Hepatocyte (in vitro differentiated cells): ENCODE data around the gene NOL9. TPM values are rescaled to one million over a fixed set of nuclear protein-coding genes. Genes with fewer than 3 reads are reported as not detected.

Experiments
- DNase-seq: peaks from one replicate; pipeline ENCODE4 v3.0.0-alpha.2; 2016; ENCODE audit warnings: low spot score
- H2AFZ ChIP-seq: fragments of 200-600 bp; sonication (generic); 2 replicates; pipeline ENCODE4 v1.6.0; 2016; ENCODE audit warnings: antibody characterized with exemption, mild to moderate bottlenecking
- H3K27ac ChIP-seq: fragments of 200-600 bp; sonication (generic); 2 replicates; pipeline ENCODE4 v1.5.1; 2016; ENCODE audit warnings: mild to moderate bottlenecking
- H3K27me3 ChIP-seq: fragments of 200-600 bp; sonication (generic); 2 replicates; pipeline ENCODE4 v1.6.1; 2016
- H3K36me3 ChIP-seq: fragments of 200-600 bp; sonication (generic); replicated peaks from 2 replicates; pipeline ENCODE4 v1.5.1; 2016; ENCODE audit warnings: low read depth; ENCODE audit not compliant: insufficient read depth
- H3K4me1 ChIP-seq: fragments of 200-600 bp; sonication (generic); 2 replicates; pipeline ENCODE4 v1.5.1; 2016; ENCODE audit warnings: mild to moderate bottlenecking, moderate library complexity; ENCODE audit not compliant: insufficient read depth
- H3K4me2 ChIP-seq: fragments of 200-600 bp; sonication (generic); 2 replicates; pipeline ENCODE4 v1.6.0; 2016
- H3K4me3 ChIP-seq: fragments of 200-600 bp; sonication (generic); 2 replicates; pipeline ENCODE4 v1.5.1; 2016; ENCODE audit warnings: mild to moderate bottlenecking
- H3K79me2 ChIP-seq: fragments of 200-600 bp; sonication (generic); 2 replicates; pipeline ENCODE4 v1.6.0; 2017; ENCODE audit warnings: mild to moderate bottlenecking
- H3K9me2 ChIP-seq: fragments of 200-600 bp; sonication (generic); replicated peaks from 2 replicates; pipeline ENCODE4 v1.6.0; 2017; ENCODE audit warnings: mild to moderate bottlenecking; ENCODE audit not compliant: insufficient read depth
- H3K9me3 ChIP-seq: fragments of 200-600 bp; sonication (generic); 2 replicates; pipeline ENCODE4 v1.5.1; 2016; ENCODE audit warnings: low read depth, mild to moderate bottlenecking
- H4K20me1 ChIP-seq: fragments of 200-600 bp; sonication (generic); 2 replicates; pipeline ENCODE4 v1.6.0; 2016; ENCODE audit warnings: mild to moderate bottlenecking; ENCODE audit not compliant: insufficient read depth, poor library complexity, severe bottlenecking
- EZH2 ChIP-seq: fragments of 200-600 bp; sonication (generic); IDR thresholded peaks from 2 replicates; pipeline ENCODE4 v1.6.1; 2016; ENCODE audit warnings: antibody characterized with exemption, mild to moderate bottlenecking, borderline replicate concordance
- EZH2phosphoT487 ChIP-seq: fragments of 200-600 bp; sonication (generic); IDR thresholded peaks from one replicate; pipeline ENCODE4 v1.6.1; 2018; ENCODE audit warnings: antibody characterized with exemption, mild to moderate bottlenecking, low read depth, moderate library complexity; ENCODE audit not compliant: unreplicated experiment, severe bottlenecking
- WGBS: methylation state at CpG from one replicate; pipeline ENCODE4 v1.1.6; 2016; ENCODE audit warnings: low lambda C conversion rate; ENCODE audit errors: missing lambda C conversion rate; 5-methylcytosine and 5-hydroxymethylcytosine counted together
- polyA plus RNA-seq: library from polyadenylated mRNA; unstranded; fragments of >200 nt; fragmentation: Nextera tagmentation; extraction: Ambion mirVana; gene quantifications from 2 replicates; pipeline ENCODE4 v1.2.1, GENCODE V29; 2016
- total RNA-seq: library from RNA; depleted of rRNA; stranded (reverse); fragments of >200 nt; gene quantifications from 2 replicates; pipeline ENCODE4 v1.2.3, GENCODE V29; 2014
- TF ChIP-seq, protein P1 (sequence below): fragments of 200-600 bp; sonication (generic); IDR thresholded peaks from 2 replicates; pipeline ENCODE4 v1.5.1; 2016; ENCODE audit warnings: antibody characterized with exemption, mild to moderate bottlenecking; ENCODE audit not compliant: poor library complexity

Gene NOL9
- total and polyA plus RNA-seq, 2 experiments from 2014 or later, result 13.7 to 21.6 TPM

DNA sequence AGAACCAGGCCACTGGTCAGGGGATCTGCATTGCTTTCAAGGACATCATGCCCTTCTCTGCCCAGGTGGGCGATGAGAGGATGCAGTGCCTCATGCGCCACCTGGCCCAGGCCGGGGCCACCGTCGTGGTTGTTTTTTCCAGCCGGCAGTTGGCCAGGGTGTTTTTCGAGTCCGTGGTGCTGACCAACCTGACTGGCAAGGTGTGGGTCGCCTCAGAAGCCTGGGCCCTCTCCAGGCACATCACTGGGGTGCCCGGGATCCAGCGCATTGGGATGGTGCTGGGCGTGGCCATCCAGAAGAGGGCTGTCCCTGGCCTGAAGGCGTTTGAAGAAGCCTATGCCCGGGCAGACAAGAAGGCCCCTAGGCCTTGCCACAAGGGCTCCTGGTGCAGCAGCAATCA, 20.5 kb upstream of the NOL9 start:
- Histone ChIP-seq H3K27ac (no peak overlapping the region), H3K4me2 (no peak overlapping the region), H3K9me3 (no peaks in the 10 kb centered on the region), H3K4me3 (no peak overlapping the region), H2AFZ (no peak overlapping the region), H4K20me1 (no peaks in the 10 kb centered on the region), H3K4me1 (peaks cover 6% of the 10 kb centered on the region), H3K9me2 (no peaks in the 10 kb centered on the region), H3K27me3 (no peaks in the 10 kb centered on the region), H3K36me3 (no peaks in the 10 kb centered on the region), H3K79me2 (no peaks in the 10 kb centered on the region)
- TF ChIP-seq, protein P1, sequence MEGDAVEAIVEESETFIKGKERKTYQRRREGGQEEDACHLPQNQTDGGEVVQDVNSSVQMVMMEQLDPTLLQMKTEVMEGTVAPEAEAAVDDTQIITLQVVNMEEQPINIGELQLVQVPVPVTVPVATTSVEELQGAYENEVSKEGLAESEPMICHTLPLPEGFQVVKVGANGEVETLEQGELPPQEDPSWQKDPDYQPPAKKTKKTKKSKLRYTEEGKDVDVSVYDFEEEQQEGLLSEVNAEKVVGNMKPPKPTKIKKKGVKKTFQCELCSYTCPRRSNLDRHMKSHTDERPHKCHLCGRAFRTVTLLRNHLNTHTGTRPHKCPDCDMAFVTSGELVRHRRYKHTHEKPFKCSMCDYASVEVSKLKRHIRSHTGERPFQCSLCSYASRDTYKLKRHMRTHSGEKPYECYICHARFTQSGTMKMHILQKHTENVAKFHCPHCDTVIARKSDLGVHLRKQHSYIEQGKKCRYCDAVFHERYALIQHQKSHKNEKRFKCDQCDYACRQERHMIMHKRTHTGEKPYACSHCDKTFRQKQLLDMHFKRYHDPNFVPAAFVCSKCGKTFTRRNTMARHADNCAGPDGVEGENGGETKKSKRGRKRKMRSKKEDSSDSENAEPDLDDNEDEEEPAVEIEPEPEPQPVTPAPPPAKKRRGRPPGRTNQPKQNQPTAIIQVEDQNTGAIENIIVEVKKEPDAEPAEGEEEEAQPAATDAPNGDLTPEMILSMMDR, result no peak
- no peak for TF ChIP-seq EZH2
- no peak for TF ChIP-seq EZH2phosphoT487
- DNase-seq, result no peak
- 90% methylated on average over 14 of the region's 14 CpGs for WGBS

DNA sequence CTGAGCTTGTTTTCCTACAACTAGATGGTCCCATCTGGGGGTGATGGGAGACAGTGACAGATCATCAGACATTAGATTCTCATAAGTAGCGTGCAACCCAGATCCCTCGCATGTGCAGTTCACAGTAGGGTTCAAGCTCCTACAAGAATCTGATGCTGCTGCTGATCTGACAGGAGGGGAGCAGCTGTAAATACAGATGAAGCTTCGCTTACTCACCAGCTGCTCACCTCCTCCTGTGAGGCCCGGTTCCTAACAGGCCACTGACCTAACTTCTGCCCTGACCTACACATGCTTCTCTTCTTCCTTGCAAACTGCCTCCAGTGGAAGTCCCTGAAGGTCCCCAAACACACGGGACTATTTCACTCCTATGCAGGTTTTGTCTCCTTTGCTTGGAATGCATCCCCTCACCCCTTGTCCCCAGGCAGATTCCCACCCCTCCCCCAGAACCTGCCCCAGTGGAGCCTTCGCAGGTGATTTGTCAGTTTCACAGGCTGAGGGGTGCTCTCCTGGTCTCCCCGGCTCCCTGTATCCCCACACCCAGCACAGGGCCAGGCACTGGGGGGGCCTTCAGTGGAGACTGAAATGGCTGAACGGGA, 19.8 kb upstream of the NOL9 start:
- Histone ChIP-seq H3K27me3 (no peaks in the 10 kb centered on the region), H4K20me1 (no peaks in the 10 kb centered on the region), H3K9me2 (no peaks in the 10 kb centered on the region), H3K36me3 (no peaks in the 10 kb centered on the region), H3K27ac (no peak overlapping the region), H3K4me2 (no peak overlapping the region), H3K79me2 (no peaks in the 10 kb centered on the region), H2AFZ (no peak overlapping the region), H3K9me3 (no peaks in the 10 kb centered on the region), H3K4me3 (no peak overlapping the region), H3K4me1 (peaks cover 2% of the 10 kb centered on the region)
- DNase-seq, result no peak
- WGBS, result 79% methylated on average over 8 of the region's 8 CpGs
- TF ChIP-seq EZH2phosphoT487 (no peak), EZH2 (no peak)
- TF ChIP-seq, protein P1, result no peak

DNA sequence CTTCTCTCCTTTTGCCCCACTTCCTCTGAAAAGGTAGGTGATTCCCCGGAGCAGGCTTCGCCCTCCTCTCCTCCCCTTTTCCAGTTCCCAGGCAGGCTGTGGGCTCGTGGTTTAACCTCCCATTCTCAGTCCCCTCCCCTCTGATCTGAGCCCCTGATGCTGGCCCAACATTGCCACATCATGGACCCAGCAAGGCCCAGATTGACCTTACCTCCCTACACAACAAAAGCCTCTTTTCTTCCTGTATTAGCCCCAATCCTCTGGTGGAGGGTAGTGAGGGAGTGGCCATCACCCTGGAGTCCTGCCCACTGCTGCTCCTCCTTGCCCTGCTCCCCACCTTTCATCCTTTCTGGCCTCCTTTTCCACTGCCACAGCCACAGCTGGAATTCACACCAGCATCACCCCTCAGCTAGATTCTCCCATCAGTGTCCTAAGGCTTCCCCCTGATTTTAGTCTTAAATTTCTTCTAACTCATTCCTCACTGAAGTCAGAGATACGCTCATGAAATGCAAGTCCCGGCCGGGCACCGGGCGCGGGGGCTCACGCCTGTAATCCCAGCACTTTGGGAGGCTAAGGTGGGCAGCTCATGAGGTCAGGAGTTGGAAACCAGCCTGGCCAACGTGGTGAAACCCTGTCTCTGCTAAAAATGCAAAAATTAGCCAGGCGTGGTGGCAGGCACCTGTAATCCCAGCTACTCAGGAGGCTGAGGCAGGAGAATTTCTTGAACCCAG, 18.5 kb upstream of the NOL9 start:
- WGBS, result 86% methylated on average over 11 of the region's 12 CpGs
- no peaks in the 10 kb centered on the region for H3K36me3 ChIP-seq
- no peak overlapping the region for H3K4me3 ChIP-seq
- H3K4me2 ChIP-seq, result no peak overlapping the region
- no peak overlapping the region for H3K27ac ChIP-seq
- no peak for DNase-seq
- TF ChIP-seq, protein P1, result no peak
- TF ChIP-seq EZH2phosphoT487, result no peak
- no peak for TF ChIP-seq EZH2
- no peaks in the 10 kb centered on the region for H4K20me1 ChIP-seq
- no peak overlapping the region for H2AFZ ChIP-seq
- H3K79me2 ChIP-seq, result no peaks in the 10 kb centered on the region
- no peaks in the 10 kb centered on the region for H3K27me3 ChIP-seq
- no peaks in the 10 kb centered on the region for H3K9me3 ChIP-seq
- H3K9me2 ChIP-seq, result no peaks in the 10 kb centered on the region
- H3K4me1 ChIP-seq, result no peaks in the 10 kb centered on the region
